CD4-positive, CD25-positive, alpha-beta regulatory T cell (primary cell): Measurements from ENCODE around the gene ZFAND6. TPM values are rescaled to one million over a fixed set of nuclear protein-coding genes. Genes with fewer than 3 reads are reported as not detected.
A peak's percentile ranks its signal among the peaks of the same experiment; 100 is the strongest.

ENCODE experiments used
- ATAC-seq, 2 donors: fragments of 150-1000 bp; cut with Tn5 transposase; one replicate each; pipeline ENCODE4 v1.10.0; 2021; ENCODE audit warnings: low read depth in 2 of 2, moderate number of reproducible peaks in 2 of 2, moderate library complexity in 1 of 2
- DNase-seq, 3 donors: peaks; one replicate each; pipeline versions ENCODE4 v3.0.0 to v3.0.0-alpha.2; 2012 to 2022; ENCODE audit warnings: mixed read lengths in 1 of 3
- H3K27ac ChIP-seq: one replicate; pipeline ENCODE4 v1.7.0; 2013; ENCODE audit warnings: mild to moderate bottlenecking, low read length; ENCODE audit not compliant: insufficient read depth, poor library complexity, severe bottlenecking
- H3K27me3 ChIP-seq: one replicate; pipeline ENCODE4 v1.7.0; 2013; ENCODE audit warnings: low read length; ENCODE audit not compliant: control insufficient read depth, insufficient read depth
- H3K36me3 ChIP-seq: one replicate; pipeline ENCODE4 v1.7.0; 2013; ENCODE audit warnings: mild to moderate bottlenecking, low read length, moderate library complexity; ENCODE audit not compliant: control insufficient read depth, insufficient read depth
- H3K4me1 ChIP-seq: 2 replicates; pipeline ENCODE4 v1.7.0; 2013; ENCODE audit warnings: mild to moderate bottlenecking, low read length; ENCODE audit not compliant: insufficient read depth, control insufficient read depth, poor library complexity, severe bottlenecking
- H3K4me3 ChIP-seq: one replicate; pipeline ENCODE4 v1.7.0; 2013; ENCODE audit warnings: low read depth, mild to moderate bottlenecking, low read length, moderate library complexity
- H3K9me3 ChIP-seq, 2 experiments: 1 replicate in 1 of 2; 2 replicates in 1 of 2; pipeline ENCODE4 v1.7.0; 2013; ENCODE audit warnings: low read length in 2 of 2, mild to moderate bottlenecking in 1 of 2, moderate library complexity in 1 of 2; ENCODE audit not compliant: control insufficient read depth in 2 of 2
- H3K27ac Mint-ChIP-seq, 3 donors: one replicate each; pipeline ENCODE4 v1.8.0; 2020 to 2022; ENCODE audit warnings: mild to moderate bottlenecking in 3 of 3, mixed read lengths in 3 of 3, moderate library complexity in 2 of 3
- H3K27me3 Mint-ChIP-seq: one replicate; pipeline ENCODE4 v1.8.0; 2022; ENCODE audit warnings: mild to moderate bottlenecking, mixed read lengths
- H3K36me3 Mint-ChIP-seq: one replicate; pipeline ENCODE4 v1.8.0; 2020; ENCODE audit warnings: mixed read lengths
- H3K4me1 Mint-ChIP-seq, 4 donors: one replicate each; pipeline ENCODE4 v1.8.0; 2020 to 2022; ENCODE audit warnings: mixed read lengths in 4 of 4, mild to moderate bottlenecking in 1 of 4
- H3K4me3 Mint-ChIP-seq, 4 donors: one replicate each; pipeline ENCODE4 v1.8.0; 2020 to 2022; ENCODE audit warnings: mild to moderate bottlenecking in 4 of 4, mixed read lengths in 4 of 4, moderate library complexity in 3 of 4
- H3K9me3 Mint-ChIP-seq, 7 donors: one replicate each; pipeline ENCODE4 v1.8.0; 2020 to 2022; ENCODE audit warnings: mixed read lengths in 7 of 7, mild to moderate bottlenecking in 3 of 7, moderate library complexity in 2 of 7
- polyA plus RNA-seq, 4 donors: library from polyadenylated mRNA; unstranded; fragments of 300-500 nt; fragmentation: Illumina TruSeq; gene quantifications; one replicate each; pipeline ENCODE4 v1.2.3, GENCODE V29; 2021
- total RNA-seq: library from RNA; stranded (reverse); gene quantifications from one replicate; pipeline ENCODE4 v1.2.3, GENCODE V29; 2022

Gene ZFAND6
- total and polyA plus RNA-seq, 5 donors from 2014 or later: 94.7 to 124 (median 114) TPM

GRCh38 chr15:80173022-80173759 lies 113.7 kb downstream of the ZFAND6 start:
- ATAC-seq (peak; percentile 54 to 61), DNase-seq (peak; percentile 39 to 77 (median 63))
- no peaks in the 10 kb centered on the region for H3K36me3 ChIP-seq
- H3K9me3 Mint-ChIP-seq: no peaks in the 10 kb centered on the region
- no peak overlapping the region for H3K27ac ChIP-seq
- H3K36me3 Mint-ChIP-seq: peaks cover 20% of the 10 kb centered on the region
- H3K27me3 ChIP-seq: no peaks in the 10 kb centered on the region
- H3K27me3 Mint-ChIP-seq: no peaks in the 10 kb centered on the region
- no peak overlapping the region for H3K4me3 Mint-ChIP-seq
- H3K9me3 ChIP-seq: no peaks in the 10 kb centered on the region
- no peaks in the 10 kb centered on the region for H3K4me1 ChIP-seq
- no peak overlapping the region for H3K4me3 ChIP-seq
- H3K27ac Mint-ChIP-seq: peak overlapping the region in 1 of 3 donors; percentile 59
- H3K4me1 Mint-ChIP-seq: peaks cover 0 to 3% (median 0%) of the 10 kb centered on the region in 4 donors

DNA sequence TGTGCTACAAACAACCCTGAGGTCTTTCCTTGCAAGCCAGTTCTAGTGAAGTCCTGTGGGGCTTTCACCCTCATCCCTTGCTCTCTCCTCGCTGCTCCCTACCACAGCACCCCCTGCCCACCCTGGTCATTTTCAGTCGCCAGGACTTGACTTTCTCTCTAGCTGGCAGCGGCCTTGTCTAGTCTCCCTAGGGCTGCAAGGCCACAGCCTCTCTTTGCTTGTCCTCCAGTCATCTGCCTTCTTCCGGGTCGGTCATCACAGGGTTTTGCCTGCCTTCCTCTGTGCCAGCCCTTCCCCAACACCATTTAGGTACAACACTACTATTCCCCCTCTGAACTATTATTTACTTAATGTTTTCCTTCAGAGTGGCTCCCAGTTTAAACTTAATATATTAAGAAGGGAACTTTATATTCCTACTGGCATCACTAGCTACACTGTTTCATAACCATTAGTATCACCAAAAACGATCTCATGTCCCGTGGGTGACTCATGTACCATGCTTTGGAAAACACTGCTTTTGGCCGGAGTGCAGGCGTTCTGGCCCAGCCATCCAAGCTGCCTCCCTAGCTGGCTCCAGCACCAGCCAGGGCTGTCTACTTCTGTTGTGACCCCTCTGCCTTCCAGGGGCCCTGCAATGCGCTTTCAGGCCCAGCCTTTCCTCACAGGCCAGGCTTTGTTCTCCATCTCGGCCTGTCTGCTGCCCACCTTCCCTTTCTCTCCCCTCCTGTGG lies 114.7 kb downstream of the ZFAND6 start:
- Mint-ChIP-seq H3K36me3 (peaks cover 24% of the 10 kb centered on the region), H3K27ac (peak overlapping the region in 2 of 3 donors; percentile 23 to 59), H3K9me3 (no peaks in the 10 kb centered on the region), H3K4me1 (peaks cover 0 to 3% (median 0%) of the 10 kb centered on the region in 4 donors), H3K4me3 (no peak overlapping the region), H3K27me3 (no peaks in the 10 kb centered on the region)
- no peak for DNase-seq
- Histone ChIP-seq H3K4me1 (no peaks in the 10 kb centered on the region), H3K27me3 (no peaks in the 10 kb centered on the region), H3K36me3 (no peaks in the 10 kb centered on the region), H3K9me3 (no peaks in the 10 kb centered on the region), H3K4me3 (no peak overlapping the region), H3K27ac (no peak overlapping the region)
- ATAC-seq: no peak

DNA sequence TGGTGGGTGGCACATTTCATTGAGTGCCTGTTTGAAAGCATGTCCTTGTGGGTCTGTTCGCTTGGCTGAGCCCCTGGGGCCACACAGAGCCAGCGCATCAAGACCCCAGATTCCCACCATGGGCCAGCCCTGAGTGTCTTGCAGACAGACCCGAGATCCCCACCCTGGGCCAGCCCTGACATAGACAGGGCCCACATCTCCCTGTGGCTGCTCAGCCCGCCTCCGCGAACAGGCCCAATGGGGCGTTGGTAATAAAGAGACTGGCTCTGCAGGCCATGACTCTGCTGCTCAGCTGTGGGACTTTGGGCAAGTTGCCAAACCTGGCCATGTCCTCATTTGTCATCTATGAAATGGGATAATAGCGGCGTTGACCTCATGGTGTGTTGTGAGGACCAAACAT lies 116.0 kb downstream of the ZFAND6 start:
- no peaks in the 10 kb centered on the region for H3K4me1 ChIP-seq

DNA sequence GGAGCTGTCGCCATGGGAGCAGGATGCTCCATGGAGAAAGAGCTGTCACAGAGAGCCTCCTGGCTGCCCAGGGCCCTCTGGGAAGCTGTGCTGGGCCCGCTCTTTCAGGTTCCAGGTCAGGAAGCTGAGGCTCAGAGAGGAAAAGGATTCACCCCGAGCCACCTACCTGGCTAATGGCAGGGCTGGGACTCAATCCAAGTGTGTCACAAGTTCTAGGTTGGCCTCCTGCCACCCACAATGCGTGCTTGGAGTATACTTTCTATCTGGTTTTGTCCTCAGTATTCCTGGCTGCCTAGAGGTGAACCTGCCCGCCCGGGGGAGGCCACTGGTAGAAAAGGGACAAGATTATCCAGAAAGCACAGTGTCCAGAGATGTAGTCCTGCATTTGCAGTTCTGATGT lies 117.0 kb downstream of the ZFAND6 start:
- Histone ChIP-seq H3K4me3 (no peak overlapping the region), H3K27ac (no peak overlapping the region), H3K27me3 (no peaks in the 10 kb centered on the region), H3K4me1 (no peaks in the 10 kb centered on the region), H3K9me3 (no peaks in the 10 kb centered on the region), H3K36me3 (no peaks in the 10 kb centered on the region)
- H3K36me3 Mint-ChIP-seq: peaks cover 23% of the 10 kb centered on the region
- no peaks in the 10 kb centered on the region for H3K9me3 Mint-ChIP-seq
- no peak overlapping the region for H3K4me3 Mint-ChIP-seq
- no peak overlapping the region for H3K27ac Mint-ChIP-seq
- ATAC-seq (no peak), DNase-seq (no peak)
- no peaks in the 10 kb centered on the region for H3K27me3 Mint-ChIP-seq
- peaks cover 0 to 3% (median 0%) of the 10 kb centered on the region in 4 donors for H3K4me1 Mint-ChIP-seq

More for the DNA sequence above, 116.0 kb downstream of the ZFAND6 start:
- Histone ChIP-seq H3K27me3 (no peaks in the 10 kb centered on the region), H3K4me3 (no peak overlapping the region), H3K9me3 (no peaks in the 10 kb centered on the region), H3K27ac (no peak overlapping the region), H3K36me3 (no peaks in the 10 kb centered on the region)
- Mint-ChIP-seq H3K27me3 (no peaks in the 10 kb centered on the region), H3K4me3 (no peak overlapping the region), H3K9me3 (no peaks in the 10 kb centered on the region), H3K36me3 (peaks cover 24% of the 10 kb centered on the region), H3K27ac (no peak overlapping the region), H3K4me1 (peaks cover 0 to 3% (median 0%) of the 10 kb centered on the region in 4 donors)
- no peak for DNase-seq
- ATAC-seq: no peak

DNA sequence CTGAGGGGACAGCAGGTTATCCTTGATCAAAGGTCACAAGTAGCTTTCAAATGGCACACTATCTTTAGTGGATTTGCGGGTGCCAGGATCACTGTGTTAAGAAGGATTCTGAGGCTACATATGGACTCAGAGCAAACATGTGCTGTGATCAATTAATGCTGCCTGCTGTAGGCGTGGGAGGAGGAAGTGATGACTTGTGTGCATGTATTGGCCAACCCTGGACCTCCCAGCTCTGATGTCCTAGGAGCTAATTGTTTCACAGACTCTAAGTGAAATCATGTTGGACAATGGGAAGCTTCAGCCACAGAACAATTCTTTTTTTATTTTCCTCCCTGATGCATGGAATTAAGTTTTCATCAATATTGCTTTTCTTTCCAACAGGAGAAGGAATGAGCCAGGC lies 117.7 kb downstream of the ZFAND6 start:
- H3K4me3 Mint-ChIP-seq: no peak overlapping the region
- peaks cover 0 to 3% (median 0%) of the 10 kb centered on the region in 4 donors for H3K4me1 Mint-ChIP-seq
- DNase-seq (no peak), ATAC-seq (no peak)
- H3K27ac ChIP-seq: no peak overlapping the region
- no peaks in the 10 kb centered on the region for H3K27me3 ChIP-seq
- H3K36me3 ChIP-seq: no peaks in the 10 kb centered on the region
- no peaks in the 10 kb centered on the region for H3K9me3 ChIP-seq
- peaks cover 24% of the 10 kb centered on the region for H3K36me3 Mint-ChIP-seq
- no peak overlapping the region for H3K4me3 ChIP-seq
- no peaks in the 10 kb centered on the region for H3K4me1 ChIP-seq
- no peak overlapping the region for H3K27ac Mint-ChIP-seq
- H3K9me3 Mint-ChIP-seq: no peaks in the 10 kb centered on the region
- H3K27me3 Mint-ChIP-seq: no peaks in the 10 kb centered on the region

DNA sequence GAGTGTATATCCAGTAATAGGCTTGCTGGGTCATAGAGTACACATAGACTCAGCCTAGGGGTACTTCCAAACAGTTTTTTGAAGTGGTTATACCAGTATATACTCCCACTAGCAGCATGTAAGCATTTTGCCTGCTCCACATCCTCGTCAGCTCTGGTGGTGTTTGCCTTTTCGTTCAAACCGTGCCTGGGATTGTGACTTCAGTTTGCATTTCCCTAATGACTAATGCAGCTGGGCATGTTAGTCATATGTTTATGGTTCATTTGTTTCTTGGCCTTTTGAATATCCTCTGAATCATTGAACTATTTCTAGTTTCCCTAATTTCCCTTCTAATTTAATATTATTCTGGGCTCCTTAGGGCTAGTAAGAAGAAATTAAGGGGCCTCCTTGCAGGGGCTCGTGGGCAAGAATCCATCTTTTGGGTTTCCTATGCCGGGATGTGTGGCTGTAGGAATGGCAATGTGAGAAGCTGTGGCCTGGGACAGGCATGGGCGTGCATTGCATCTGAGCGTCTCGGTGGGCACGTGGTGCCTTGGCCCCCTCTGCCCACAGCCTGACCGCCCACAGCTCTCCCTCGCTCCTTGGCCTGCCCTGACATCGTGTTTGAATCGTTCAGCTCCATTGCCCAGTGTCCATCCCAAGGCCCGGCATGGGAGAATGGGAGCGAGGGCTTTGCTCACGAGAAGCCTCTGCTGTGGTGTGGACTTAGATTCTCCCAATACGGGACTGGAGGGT lies 119.7 kb downstream of the ZFAND6 start:
- Mint-ChIP-seq H3K27me3 (no peaks in the 10 kb centered on the region), H3K4me1 (no peaks in the 10 kb centered on the region), H3K4me3 (no peak overlapping the region), H3K36me3 (peaks cover 36% of the 10 kb centered on the region), H3K27ac (peak overlapping the region in 1 of 3 donors; percentile 65), H3K9me3 (peaks cover 0 to 1% (median 0%) of the 10 kb centered on the region in 7 donors)
- DNase-seq: no peak
- H3K4me3 ChIP-seq: no peak overlapping the region
- H3K9me3 ChIP-seq: no peaks in the 10 kb centered on the region
- no peaks in the 10 kb centered on the region for H3K36me3 ChIP-seq
- no peak overlapping the region for H3K27ac ChIP-seq
- H3K27me3 ChIP-seq: no peaks in the 10 kb centered on the region
- no peak for ATAC-seq
- no peaks in the 10 kb centered on the region for H3K4me1 ChIP-seq

- H3K9me3 Mint-ChIP-seq: peaks cover 0 to 1% (median 0%) of the 10 kb centered on the region in 7 donors
- Histone ChIP-seq H3K9me3 (no peaks in the 10 kb centered on the region), H3K36me3 (no peaks in the 10 kb centered on the region), H3K4me1 (no peaks in the 10 kb centered on the region), H3K27ac (no peak overlapping the region), H3K27me3 (no peaks in the 10 kb centered on the region), H3K4me3 (no peak overlapping the region)
- H3K4me3 Mint-ChIP-seq: no peak overlapping the region
- peaks cover 40% of the 10 kb centered on the region for H3K36me3 Mint-ChIP-seq
- no peaks in the 10 kb centered on the region for H3K4me1 Mint-ChIP-seq
- no peaks in the 10 kb centered on the region for H3K27me3 Mint-ChIP-seq
- H3K27ac Mint-ChIP-seq: no peak overlapping the region
- no peak for ATAC-seq
- no peak for DNase-seq
Measured at GRCh38 chr15:80179935-80180334, 120.5 kb downstream of the ZFAND6 start.
